ENCODE measurements around the gene RPS19.

DNA sequence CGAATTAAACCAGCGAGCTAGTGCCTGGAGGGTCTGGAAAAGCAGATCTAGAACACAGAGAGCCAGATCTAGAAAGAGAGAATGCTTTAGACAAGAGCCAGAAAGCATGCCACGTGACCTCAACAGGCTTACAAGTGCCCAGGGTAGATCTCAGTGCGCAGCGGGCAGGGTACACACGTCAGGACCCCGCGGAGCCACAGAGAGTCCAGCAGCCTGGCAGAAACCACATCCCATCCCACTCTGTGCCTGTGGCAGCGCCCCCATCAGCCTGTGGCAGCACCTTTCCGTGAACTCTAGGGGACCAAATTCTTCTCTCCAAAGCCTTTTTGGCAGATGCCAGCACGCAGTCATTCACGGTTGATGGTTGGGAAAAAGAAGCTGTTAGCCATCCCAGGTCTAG lies 28.9 kb downstream of the RPS19 start:
- TF ChIP-seq EZH2 (IDR thresholded peaks at IDR 0.05; ENCODE audit: borderline replicate concordance, low read length), result no peak
- TF ChIP-seq, protein P1, sequence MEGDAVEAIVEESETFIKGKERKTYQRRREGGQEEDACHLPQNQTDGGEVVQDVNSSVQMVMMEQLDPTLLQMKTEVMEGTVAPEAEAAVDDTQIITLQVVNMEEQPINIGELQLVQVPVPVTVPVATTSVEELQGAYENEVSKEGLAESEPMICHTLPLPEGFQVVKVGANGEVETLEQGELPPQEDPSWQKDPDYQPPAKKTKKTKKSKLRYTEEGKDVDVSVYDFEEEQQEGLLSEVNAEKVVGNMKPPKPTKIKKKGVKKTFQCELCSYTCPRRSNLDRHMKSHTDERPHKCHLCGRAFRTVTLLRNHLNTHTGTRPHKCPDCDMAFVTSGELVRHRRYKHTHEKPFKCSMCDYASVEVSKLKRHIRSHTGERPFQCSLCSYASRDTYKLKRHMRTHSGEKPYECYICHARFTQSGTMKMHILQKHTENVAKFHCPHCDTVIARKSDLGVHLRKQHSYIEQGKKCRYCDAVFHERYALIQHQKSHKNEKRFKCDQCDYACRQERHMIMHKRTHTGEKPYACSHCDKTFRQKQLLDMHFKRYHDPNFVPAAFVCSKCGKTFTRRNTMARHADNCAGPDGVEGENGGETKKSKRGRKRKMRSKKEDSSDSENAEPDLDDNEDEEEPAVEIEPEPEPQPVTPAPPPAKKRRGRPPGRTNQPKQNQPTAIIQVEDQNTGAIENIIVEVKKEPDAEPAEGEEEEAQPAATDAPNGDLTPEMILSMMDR (IDR thresholded peaks at IDR 0.05; ENCODE audit: low read length), result no peak
